Measurements from ENCODE around the gene NHLH1. TPM values are rescaled to one million over a fixed set of nuclear protein-coding genes. Genes with fewer than 3 reads are reported as not detected.
"Not testable (repeated sequence)": the region's sequence is repeated elsewhere in the genome, so short reads cannot be mapped to it uniquely, and the experiment has no call there.

NHLH1 gene
- total RNA-seq, 2 donors from 2014 or later = 0.14 TPM; not detected in 1

DNA sequence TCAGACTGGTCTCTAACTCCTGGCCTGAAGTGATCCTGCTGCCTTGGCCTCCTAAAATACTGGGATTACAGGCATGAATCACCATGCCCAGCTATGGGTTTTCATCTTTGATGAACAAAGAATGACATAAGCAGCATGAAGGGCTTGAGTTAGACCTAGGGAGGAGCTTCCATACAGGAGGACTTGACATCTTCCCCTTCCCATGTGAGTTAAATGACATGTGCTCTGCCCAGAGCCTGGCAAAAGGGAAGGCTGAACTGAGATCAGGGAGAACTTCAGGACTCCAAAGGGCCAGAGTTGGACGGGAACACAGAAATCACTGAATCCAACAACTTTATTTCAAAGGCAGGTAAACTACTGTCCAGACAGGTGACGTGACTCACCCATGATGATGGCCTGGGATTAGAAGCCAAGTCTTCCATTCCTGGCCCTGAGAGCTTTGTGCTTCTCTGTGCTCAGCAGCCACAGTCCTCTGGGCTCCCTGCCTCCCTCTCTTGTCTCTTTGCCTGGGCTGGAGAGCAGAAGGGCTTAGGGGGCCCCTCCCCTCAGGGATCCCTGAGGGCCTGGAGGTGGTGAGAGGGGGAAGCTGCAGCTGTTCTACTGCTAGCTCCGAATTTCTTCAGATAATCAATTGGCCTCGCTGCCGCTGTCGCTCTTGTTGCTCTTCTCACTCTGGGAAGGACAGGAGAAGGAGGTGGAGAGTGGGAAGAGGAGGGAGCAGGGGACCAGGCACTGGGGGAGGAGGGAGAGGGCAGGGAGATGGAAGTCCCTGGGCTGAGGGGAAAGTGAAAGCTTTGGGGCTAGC is 7.6 kb downstream of the NHLH1 start:
- intact Hi-C loops (cut with DNase I) = no loop called here
- no peak for DNase-seq (ENCODE audit: low spot score)

DNA sequence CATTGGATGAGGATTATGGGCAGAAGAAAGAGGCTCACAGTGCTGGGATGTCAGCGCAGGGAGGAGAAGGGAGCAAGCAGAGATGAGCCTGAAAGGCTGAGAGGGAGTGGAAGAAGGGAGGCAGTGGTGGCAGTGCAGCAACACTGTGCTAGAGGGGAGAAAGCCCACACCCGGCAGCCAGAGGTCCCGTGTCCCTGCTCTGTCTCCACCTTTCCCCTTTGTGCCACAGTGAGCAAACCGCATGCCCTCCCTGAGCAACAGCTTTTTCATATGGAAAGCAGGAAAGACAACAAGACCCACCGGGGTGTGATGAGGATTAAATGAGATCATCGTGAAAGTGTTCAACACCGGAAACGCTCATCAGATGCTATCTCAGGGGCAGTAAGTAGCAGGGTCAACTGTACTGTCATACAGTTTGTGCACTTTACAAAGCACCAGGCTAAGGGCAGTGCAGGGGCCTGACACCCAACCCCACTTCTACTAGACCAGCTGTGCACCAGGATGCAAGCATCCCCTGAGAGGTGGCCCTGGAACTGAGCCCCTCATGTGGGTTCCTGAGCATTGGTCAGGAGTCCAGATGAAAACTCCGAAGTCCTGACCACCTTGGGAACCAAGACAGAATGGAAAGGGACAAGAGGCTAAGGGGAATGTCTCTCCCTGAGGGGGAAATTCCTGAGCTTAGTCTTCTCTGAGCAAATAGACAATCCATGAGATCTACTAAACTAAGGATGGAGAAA is 9.1 kb downstream of the NHLH1 start:
- DNase-seq (ENCODE audit: low spot score) = no peak
- intact Hi-C loops (cut with DNase I) = no loop called here

DNA sequence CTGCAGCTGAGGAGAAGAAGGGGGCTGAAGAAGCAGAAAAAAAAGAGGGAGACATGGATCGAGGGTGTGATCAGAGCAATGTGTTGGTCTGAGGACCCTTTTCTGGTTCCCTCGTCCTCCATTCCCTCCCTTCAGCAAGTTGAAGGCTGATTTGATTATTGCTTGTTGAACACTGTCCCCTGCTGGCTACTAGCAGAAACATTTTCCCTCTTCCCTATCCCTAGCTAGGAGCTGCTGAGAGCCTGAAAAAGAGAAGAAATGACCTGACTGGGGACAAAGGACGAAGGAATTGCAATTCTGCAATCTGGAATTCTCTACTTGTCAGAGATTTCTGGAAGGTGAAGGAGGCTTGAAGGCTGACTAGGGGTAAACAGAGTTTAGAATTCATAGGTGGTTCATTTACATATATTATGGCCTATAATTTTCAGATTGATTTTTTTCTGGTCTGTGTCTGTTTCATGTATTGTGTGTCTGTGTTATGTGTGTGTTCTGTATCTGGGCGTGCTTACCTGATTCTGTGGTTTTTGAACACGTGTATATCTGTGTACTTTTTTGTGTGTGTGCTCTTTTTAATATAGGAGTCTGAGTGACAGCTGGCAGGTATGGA is 9.8 kb downstream of the NHLH1 start:
- no peak for DNase-seq (ENCODE audit: low spot score)
- intact Hi-C loops (cut with DNase I) = no loop called here

DNA sequence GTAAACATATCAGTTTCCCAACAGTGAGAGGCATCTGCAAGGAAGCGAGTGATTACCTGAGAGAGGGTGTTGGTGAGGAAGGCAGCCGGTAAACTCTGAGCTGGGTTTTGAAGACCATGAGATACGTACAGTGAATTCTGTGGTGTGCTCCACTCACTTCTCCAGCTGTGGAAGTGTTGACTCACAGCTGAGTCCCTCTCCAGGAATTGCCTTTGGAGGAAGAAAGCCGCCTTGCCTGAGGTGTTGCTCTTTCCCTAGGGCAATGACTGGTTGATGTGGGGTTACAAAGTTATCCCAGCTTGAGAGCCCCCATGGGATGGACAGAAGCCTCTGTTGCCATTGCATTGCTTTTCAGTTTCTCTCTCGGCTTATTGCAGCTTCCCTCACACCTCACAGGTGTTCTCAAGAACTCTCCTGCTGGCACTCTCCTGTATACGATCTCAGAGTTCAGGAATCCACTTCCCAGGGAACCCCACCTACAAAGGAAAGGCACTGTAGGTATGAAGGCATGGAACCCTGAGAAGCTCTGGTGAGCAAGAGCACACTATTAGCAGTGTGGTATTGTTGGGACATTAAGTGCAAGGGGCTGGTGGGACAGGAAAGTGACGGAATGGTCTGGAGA is 10.8 kb downstream of the NHLH1 start:
- intact Hi-C loops (cut with DNase I) = no loop called here
- no peak for DNase-seq (ENCODE audit: low spot score)

- intact Hi-C loops (cut with DNase I); DNase-seq (ENCODE audit: low spot score): not testable (repeated sequence)
Measured at GRCh38 chr1:160384812-160385211, 17.9 kb downstream of the NHLH1 start.

DNA sequence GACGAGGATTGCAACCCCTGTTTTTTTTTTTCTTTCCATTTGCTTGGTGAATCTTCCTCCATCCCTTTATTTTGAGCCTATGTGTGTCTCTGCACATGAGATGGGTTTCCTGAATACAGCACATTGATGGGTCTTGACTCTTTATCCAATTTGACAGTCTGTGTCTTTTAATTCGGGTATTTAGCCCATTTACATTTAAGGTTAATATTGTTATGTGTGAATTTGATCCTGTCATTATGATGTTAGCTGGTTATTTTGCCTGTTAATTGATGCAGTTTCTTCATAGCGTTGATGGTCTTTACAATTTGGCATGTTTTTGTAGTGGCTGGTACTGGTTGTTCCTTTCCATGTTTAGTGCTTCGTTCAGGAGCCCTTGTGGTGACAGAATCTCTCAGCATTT is 21.5 kb downstream of the NHLH1 start:
- DNase-seq (ENCODE audit: low spot score); intact Hi-C loops (cut with DNase I): not testable (repeated sequence)

DNA sequence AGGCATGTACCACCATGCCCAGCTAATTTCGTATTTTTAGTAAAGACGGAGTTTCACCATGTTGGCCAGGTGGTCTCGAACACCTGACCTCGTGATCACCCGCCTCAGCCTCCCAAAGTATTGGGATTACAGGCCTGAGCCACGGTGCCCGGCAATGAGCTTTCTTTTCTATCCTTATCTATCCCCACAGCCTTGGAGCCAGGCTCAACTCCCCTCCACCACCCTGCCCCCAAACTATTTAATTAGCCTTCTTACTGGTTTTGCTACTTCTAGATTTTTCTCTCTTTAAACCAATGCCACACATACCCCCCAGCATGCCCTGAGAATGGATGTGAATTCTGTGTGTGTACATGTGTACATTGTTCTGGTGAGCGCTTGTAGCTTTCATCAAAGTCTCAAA is 27.8 kb downstream of the NHLH1 start:
- intact Hi-C loops (cut with DNase I) = no loop called here
- peak; percentile 24 for DNase-seq (ENCODE audit: low spot score)

DNA sequence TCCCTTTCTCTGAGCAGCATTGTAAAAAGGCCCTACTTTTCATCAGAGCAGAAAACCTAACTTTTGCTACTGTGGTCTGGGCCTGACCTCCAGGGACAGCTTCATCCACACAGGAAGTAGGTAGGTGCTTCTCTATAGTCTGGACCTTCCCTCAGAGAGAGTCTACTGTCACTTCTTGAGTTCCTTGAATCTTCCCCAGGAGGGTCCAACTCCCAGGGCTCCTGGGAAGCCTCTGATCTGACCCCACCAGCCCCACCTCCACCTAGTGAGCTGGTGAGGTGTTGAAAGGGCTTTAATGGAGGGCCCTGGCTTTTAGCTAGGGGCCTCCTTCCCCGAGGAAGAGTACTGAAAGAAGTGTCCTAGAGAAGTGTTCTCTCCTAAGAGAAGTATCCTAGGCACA is 30.8 kb downstream of the NHLH1 start:
- intact Hi-C loops (cut with DNase I) = no loop called here
- DNase-seq (ENCODE audit: low spot score) = no peak

DNA sequence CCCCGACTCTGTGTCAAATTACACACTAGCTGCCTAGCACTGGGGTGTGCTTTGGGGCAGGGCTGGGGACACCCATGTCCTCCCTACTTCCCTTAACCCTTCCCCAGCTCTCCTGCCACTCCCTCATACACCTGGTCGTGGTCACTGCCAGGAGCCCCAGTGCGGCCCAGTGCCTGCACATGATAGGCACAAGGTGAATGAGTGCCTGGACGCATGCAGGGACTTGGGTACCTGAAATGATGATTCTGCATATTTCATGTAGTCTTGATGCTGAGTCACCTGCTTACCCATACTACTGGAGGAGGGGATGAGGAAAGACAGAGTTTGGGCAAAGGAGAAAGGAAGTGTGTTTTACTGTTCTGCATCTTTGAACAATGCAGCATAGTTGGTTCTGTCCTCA is 32.0 kb downstream of the NHLH1 start:
- intact Hi-C loops (cut with DNase I) = no loop called here
- DNase-seq (ENCODE audit: low spot score) = no peak

- DNase-seq (ENCODE audit: low spot score) = no peak
- intact Hi-C loops (cut with DNase I) = loop anchor here in 1 of 2 donors (5.0 kb wide), 1 partner anchor 1317 kb away; no protein-coding TSS in a partner anchor
Measured at GRCh38 chr1:160399544-160400222, 32.8 kb downstream of the NHLH1 start.

GRCh38 chr1:160400223-160400645 is 33.4 kb downstream of the NHLH1 start, which contains the start of gene VANGL2:
Gene VANGL2 (plus strand): TSS chr1:160400564. CDS start chr1:160415838, 15,274 bp downstream.
- DNase-seq (ENCODE audit: low spot score) = no peak

GRCh38 chr1:160400646-160401486 is 34.0 kb downstream of the NHLH1 start:
- intact Hi-C loops (cut with DNase I) = loop anchor here in 1 of 2 donors (5.0 kb wide), 1 partner anchor 1319 kb away; no protein-coding TSS in a partner anchor
- DNase-seq (ENCODE audit: low spot score) = no peak

More at GRCh38 chr1:160400223-160400645, 33.4 kb downstream of the NHLH1 start, which contains the start of gene VANGL2:
- intact Hi-C loops (cut with DNase I) = loop anchor here in 1 of 2 donors (5.0 kb wide), 1 partner anchor 1318 kb away; no protein-coding TSS in a partner anchor

GRCh38 chr1:160401487-160401805 is 34.6 kb downstream of the NHLH1 start:
- intact Hi-C loops (cut with DNase I) = loop anchor here in 1 of 2 donors (5.0 kb wide), 1 partner anchor 1319 kb away; no protein-coding TSS in a partner anchor
- DNase-seq (ENCODE audit: low spot score) = no peak

- intact Hi-C loops (cut with DNase I) = loop anchor here in 1 of 2 donors (5.0 kb wide), 1 partner anchor 1320 kb away; no protein-coding TSS in a partner anchor
- DNase-seq (ENCODE audit: low spot score) = no peak
Measured at GRCh38 chr1:160402001-160402795, 35.3 kb downstream of the NHLH1 start.

GRCh38 chr1:160403244-160403643 is 36.4 kb downstream of the NHLH1 start:
- no peak for DNase-seq (ENCODE audit: low spot score)

GRCh38 chr1:160404094-160404493 is 37.2 kb downstream of the NHLH1 start:
- no peak for DNase-seq (ENCODE audit: low spot score)
- intact Hi-C loops (cut with DNase I) = loop anchor here in 1 of 2 donors (5.0 kb wide), 1 partner anchor 1322 kb away; no protein-coding TSS in a partner anchor

More at GRCh38 chr1:160403244-160403643, 36.4 kb downstream of the NHLH1 start:
- intact Hi-C loops (cut with DNase I) = loop anchor here in 1 of 2 donors (5.0 kb wide), 1 partner anchor 1321 kb away; no protein-coding TSS in a partner anchor

GRCh38 chr1:160405331-160405877 is 38.5 kb downstream of the NHLH1 start:
- intact Hi-C loops (cut with DNase I) = no loop called here
- no peak for DNase-seq (ENCODE audit: low spot score)

Data from posterior vena cava (tissue), 2 donors.